GM12892 (cell line): ENCODE results near the gene SH3RF3.
A peak's percentile ranks its signal among the peaks of the same experiment; 100 is the strongest.
"Not testable (repeated sequence)": the region's sequence is repeated elsewhere in the genome, so short reads cannot be mapped to it uniquely, and the experiment has no call there.

Experiments
- DNase-seq: peaks from one replicate; pipeline ENCODE4 v3.0.0; 2011; ENCODE audit not compliant: insufficient read length
- FAIRE-seq: peaks from 2 replicates; lab custom pipeline; 2011; peaks lifted over from hg19 to GRCh38; lab: Jason Lieb, UNC
- POLR2A ChIP-seq: IDR thresholded peaks from 2 replicates; pipeline ENCODE4 v1.6.1; 2011; ENCODE audit warnings: low read depth, low read length, control low read depth
- POLR2AphosphoS5 ChIP-seq: IDR thresholded peaks from 2 replicates; pipeline ENCODE4 v1.6.1; 2011; ENCODE audit warnings: low read depth, low read length, control low read depth
- TAF1 ChIP-seq: IDR thresholded peaks from 2 replicates; pipeline ENCODE4 v1.6.1; 2011; ENCODE audit warnings: low read depth, mild to moderate bottlenecking, control low read depth, low read length, borderline replicate concordance

SH3RF3 gene

GRCh38 chr2:109223490-109223889, 94.5 kb downstream of the SH3RF3 start:
- TF ChIP-seq TAF1 (no peak), POLR2AphosphoS5 (no peak), POLR2A (no peak)
- FAIRE-seq = no peak
- no peak for DNase-seq

GRCh38 chr2:109224341-109224740, 95.3 kb downstream of the SH3RF3 start:
- FAIRE-seq, DNase-seq: not testable (repeated sequence)

GRCh38 chr2:109225170-109225782, 96.3 kb downstream of the SH3RF3 start:
- DNase-seq (no peak), FAIRE-seq (no peak)
- no peak for TF ChIP-seq POLR2A
- no peak for TF ChIP-seq TAF1
- no peak for TF ChIP-seq POLR2AphosphoS5

GRCh38 chr2:109226128-109226527, 97.1 kb downstream of the SH3RF3 start:
- no peak for TF ChIP-seq TAF1
- TF ChIP-seq POLR2AphosphoS5 = no peak
- TF ChIP-seq POLR2A = no peak
- no peak for FAIRE-seq
- DNase-seq = no peak

GRCh38 chr2:109226622-109227021, 97.6 kb downstream of the SH3RF3 start:
- FAIRE-seq = no peak
- DNase-seq = no peak
- TF ChIP-seq POLR2AphosphoS5 = no peak
- no peak for TF ChIP-seq TAF1
- no peak for TF ChIP-seq POLR2A

GRCh38 chr2:109229094-109229675, 100.2 kb downstream of the SH3RF3 start:
- TF ChIP-seq POLR2A (no peak), POLR2AphosphoS5 (no peak), TAF1 (no peak)
- DNase-seq = no peak
- no peak for FAIRE-seq

GRCh38 chr2:109230941-109231420, 102.0 kb downstream of the SH3RF3 start:
- no peak for FAIRE-seq
- TF ChIP-seq TAF1 = no peak
- no peak for DNase-seq

GRCh38 chr2:109231428-109231827, 102.4 kb downstream of the SH3RF3 start:
- no peak for TF ChIP-seq TAF1
- no peak for TF ChIP-seq POLR2A
- no peak for TF ChIP-seq POLR2AphosphoS5
- DNase-seq (no peak), FAIRE-seq (no peak)

- no peak for FAIRE-seq
- DNase-seq = no peak
- TF ChIP-seq TAF1 (no peak), POLR2AphosphoS5 (no peak), POLR2A (no peak)
These were observed 103.1 kb downstream of the SH3RF3 start for GRCh38 chr2:109231996-109232705.

- TF ChIP-seq POLR2AphosphoS5 = no peak
- FAIRE-seq (no peak), DNase-seq (no peak)
These were observed 103.9 kb downstream of the SH3RF3 start for GRCh38 chr2:109232909-109233308.

- FAIRE-seq (no peak), DNase-seq (no peak)
- TF ChIP-seq TAF1 (no peak), POLR2AphosphoS5 (no peak), POLR2A (no peak)
These were observed 104.6 kb downstream of the SH3RF3 start for GRCh38 chr2:109233643-109234042.

GRCh38 chr2:109234355-109234754, 105.3 kb downstream of the SH3RF3 start:
- DNase-seq (no peak), FAIRE-seq (peak; percentile 24)
- TF ChIP-seq POLR2AphosphoS5 = no peak
- no peak for TF ChIP-seq POLR2A
- no peak for TF ChIP-seq TAF1

GRCh38 chr2:109236147-109236546, 107.1 kb downstream of the SH3RF3 start:
- TF ChIP-seq POLR2AphosphoS5 = no peak
- TF ChIP-seq TAF1 = no peak
- TF ChIP-seq POLR2A = no peak
- DNase-seq = no peak
- FAIRE-seq = no peak
